Stimulated activated CD4-positive, alpha-beta T cell treated with anti-CD3 and anti-CD28 coated beads, Interleukin-1b, Interleukin-23, amount 100 ng/mL, for 4 hours (primary cell): ENCODE results near the gene ASB16.
"Not testable (repeated sequence)": the region's sequence is repeated elsewhere in the genome, so short reads cannot be mapped to it uniquely, and the experiment has no call there.

Experiments used
- DNase-seq, 2 donors: peaks; one replicate each; pipeline ENCODE4 v3.0.0-alpha.2; 2020; ENCODE audit warnings: low read depth in 2 of 2

Gene ASB16

DNA sequence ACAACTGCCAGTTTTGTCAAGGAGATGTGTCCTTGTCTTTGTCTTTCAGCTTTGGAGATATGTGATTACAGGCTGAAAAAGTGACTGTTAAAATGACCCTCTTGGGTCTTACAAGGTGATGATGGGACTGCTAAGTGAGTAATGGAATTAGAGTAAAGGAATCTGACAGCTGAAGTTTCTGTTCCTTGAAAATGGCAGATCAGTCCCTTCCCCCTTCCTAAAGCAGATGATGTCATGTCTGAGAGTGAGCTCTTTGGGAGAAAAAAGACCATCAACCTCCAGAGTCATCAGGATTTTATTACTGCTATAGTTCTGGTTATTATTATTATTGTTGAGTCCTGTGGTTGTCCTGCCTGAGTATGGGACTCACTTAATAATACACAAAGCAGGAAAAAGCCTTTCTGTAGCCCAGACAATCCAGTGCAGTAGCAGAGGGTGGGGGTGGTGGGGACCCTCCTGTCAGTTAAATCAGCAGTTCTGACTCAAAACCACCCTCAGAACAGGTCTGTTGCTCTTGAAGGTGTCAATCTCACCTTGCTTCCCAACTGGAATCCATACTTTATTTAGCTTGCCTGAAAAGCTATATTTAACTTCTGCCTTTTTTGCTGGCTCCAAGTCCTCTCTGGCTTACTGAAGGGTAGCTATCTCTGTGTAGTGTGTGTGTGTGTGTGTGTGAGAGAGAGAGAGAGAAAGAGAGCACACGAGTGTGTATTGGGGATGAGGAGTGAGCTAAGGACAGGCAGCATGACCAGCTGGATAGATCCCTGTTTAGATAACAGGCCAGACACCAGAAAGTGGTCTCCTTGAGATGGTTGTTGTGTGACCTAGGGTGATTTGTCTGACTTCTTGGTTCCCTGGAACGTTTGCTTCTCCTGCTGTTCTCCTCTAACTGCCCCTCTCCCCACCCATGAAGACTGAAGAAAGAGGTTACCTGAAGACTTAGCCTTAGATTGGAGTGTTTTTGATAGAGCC, 23.8 kb upstream of the ASB16 start:
- no peak for DNase-seq

DNA sequence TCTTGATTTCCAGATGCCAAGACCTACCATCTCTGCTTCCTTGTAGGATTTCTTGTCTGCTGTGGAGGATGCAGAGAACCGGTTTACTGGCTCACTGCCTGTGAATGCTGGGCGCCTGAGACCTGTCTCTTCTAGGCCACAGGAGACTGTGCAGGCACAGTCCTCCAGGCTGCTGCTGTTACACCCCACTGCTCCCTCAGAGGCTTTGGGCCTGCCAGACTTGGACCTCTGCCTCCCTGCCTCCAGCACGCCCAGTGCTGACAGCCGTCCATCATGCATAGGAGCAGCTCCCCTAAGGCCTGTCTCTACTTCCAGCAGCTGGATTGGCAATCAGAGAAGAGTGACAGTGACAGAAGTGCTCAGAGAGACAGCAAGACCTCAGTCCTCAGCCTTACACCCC, 22.7 kb upstream of the ASB16 start:
- DNase-seq, result no peak

DNA sequence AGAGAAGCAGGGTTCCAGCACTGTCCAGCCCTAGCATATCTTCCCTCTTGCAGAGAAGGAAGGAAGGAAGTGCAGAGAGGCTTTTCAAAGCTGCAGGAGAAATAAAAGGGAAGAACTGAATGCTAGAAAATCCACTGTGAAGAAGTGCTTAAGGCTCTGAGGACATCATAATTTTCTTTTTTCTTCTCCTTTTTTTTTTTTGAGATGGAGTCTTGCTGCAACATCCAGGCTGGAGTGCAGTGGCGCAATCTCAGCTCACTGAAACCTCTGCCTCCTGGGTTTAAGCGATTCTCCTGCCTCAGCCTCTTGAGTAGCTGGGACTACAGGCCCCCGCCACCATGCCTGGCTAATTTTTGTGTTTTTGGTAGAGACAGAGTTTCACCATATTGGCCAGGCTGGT, 21.4 kb upstream of the ASB16 start:
- not testable (repeated sequence) for DNase-seq

DNA sequence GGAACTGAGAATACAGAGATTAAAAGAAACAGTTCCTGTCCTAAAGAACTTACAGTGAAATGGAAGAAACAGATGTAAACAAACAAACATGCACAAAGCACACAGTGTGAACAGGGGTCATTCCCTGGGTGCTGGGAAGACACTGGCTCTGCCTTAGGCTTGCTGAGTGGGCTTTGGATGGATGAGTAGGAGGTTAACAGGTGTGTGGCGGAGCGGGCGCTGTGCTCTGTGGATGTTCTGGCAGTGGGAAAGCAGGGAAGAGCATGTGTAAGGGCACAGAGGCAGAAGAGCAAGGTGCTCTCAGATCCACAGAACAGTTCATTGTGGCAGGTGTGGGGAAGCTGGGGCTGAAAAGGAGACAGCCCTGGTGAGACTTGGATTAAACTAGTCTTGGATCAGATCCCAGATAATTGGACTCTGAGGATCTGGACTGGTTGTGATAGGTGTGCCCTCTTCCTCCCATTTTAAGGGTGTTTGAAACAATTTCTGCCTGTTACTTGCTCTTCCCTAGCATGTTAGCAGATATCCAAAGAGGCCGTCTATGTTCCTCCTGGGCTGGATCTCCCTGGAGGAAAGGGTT, 20.7 kb upstream of the ASB16 start:
- no peak for DNase-seq

DNA sequence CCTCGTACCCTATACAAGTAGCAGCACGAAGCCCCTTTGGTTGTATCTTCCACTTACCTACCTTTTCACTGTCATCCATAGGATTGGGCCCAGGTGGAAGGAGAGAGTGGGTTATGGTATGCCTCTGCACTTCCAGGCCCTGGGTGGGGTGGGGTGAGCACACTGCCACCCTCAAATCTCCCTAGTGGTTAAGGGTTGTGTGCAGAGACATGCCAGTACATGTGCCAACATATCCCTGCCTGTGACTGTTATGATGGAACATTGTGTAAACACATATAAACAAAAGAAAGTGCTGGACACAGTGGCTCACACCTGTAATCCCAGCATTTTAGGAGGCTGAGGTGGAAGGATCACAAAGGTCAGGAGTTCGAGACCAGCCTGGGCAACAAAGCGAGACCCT, 17.6 kb upstream of the ASB16 start:
- DNase-seq, result no peak

DNA sequence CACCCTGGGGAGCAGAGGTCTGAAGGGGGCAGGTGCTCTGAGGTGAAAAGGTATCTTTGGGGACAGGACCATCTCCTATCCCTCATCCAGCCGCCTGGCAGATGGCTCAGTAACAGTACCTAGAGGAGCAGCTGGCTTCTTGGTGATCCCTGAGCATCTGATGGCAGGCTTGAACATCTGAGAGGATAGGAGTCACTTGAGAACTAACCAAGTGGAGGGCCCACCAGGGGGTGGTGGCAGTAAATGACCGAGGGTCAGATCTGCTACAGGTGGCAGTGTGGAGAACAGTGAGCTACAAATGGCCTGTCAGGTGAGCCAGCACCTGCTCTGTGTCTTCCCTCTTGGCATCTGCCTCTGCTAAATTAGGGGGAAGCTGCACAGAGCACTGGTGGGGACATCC, 15.0 kb upstream of the ASB16 start:
- DNase-seq, result no peak

DNA sequence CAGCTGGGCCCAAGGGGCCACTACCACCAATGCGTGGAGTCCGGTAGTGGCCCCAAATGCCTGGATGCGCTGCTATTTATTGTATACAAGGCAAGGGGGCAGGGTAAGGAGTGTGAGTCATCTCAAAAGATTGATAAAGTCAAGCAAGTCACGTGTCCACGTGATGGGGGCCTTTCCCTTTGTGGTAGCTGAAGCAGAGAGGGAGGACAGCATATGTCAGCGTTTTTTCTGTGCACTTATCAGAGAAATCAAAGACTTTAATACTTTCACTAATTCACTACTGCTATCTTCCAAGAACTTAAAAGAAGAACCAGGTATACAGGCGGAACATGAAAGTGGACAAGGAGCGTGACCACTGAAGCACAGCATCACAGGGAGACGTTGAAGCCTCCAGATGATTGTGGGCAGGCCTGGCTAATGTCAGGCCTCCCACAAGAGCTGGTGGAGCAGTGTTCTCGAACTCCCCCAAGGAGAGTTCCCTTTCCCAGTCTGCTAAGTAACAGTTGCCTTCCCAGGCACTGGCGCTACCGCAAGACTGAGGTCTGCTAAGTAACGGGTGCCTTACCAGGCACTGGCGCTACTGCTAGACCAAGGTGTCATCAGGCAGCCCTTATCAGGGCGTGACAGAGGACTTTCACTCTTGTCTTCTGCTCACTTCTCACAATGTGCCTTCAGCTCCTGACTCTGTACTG, 10.8 kb upstream of the ASB16 start:
- DNase-seq, result no peak

DNA sequence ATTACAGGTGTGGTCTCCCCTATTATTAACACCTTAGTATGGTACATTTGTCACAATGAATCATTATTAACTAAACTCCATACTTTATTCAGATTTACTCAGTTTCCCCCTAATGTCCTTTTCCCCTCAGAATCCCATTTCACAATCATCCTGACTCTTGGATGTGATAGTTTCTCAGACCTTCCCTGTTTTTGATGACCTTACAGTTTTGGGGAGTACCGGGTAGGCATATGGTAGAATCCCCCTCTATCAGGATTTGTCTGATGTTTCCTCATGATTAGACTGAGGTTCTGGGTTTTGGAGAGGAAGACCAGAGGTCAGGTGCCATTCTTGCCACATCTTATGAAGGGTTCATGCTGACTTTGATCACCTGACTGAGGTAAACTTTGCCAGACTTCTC, 6.0 kb upstream of the ASB16 start:
- no peak for DNase-seq

DNA sequence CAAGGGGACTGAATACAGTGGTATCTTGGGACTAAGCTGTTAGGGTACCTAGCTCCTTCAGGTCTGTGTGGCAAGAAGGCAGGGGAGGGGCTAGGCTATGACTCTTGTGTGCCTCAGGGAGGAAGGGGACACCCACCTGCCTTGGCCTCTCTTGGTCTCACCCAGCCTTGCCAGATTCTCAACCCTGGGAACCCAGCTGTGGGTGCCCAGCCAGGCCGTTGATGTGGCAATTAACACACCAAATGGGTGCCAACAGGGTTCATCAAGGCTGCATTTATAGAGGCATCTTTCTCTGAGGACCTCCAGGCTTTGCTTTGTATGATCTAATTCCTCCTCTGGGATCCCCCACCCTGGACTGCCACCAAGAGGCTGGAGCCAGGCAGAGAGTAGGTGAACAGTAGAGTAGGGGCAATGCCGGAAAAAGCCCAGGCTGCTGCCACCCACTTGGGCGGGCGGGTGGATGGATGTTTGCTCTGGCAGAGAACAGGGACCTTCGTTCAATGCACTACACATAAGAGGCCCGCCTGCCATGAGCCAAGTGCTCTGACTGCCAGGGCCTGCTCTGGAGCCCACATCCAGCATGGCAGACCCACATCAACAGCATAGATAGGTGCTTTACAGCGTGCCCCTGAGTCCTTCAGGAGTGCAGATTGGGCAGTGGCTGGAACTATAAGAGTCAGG, 3.2 kb upstream of the ASB16 start:
- DNase-seq, result no peak

DNA sequence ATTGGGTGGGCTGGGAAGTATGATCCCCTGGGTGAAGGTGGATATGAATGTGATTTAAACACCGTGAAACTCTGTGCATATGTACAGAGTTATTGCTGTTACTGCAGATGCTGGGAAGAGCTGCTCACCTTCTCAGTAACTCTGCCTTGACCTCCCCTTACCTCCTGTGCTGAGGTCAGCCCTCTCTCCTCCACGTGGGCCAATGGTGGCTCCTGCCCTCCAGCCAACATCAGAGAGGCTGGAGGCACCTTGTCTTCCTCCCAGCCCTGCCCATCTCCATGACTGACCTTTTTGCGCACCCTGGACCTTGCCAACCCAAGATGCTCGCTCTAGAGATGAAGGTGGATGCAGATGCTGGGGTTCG, 387 bp upstream of the ASB16 start:
- DNase-seq, result no peak

DNA sequence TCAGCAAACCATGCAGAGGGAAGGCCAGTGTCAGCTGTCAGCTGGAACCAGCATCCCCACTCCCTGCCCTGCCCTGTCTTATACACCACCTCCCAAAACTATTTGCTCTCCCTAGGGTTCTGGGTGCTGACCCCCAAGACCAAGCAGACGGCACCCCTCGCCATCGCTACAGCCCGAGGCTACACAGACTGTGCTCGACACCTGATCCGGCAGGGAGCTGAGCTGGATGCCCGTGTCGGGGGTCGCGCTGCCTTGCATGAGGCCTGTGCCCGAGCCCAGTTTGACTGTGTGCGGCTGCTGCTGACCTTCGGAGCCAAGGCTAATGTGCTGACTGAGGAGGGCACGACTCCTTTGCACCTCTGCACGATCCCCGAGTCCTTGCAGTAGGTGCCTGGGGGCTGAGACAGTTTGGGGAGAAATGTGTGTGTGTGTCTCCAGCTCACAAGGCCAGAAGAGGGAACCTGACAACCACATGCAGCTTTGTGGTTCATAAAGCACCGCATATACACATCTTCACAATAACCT, 1.5 kb downstream of the ASB16 start:
- DNase-seq, result no peak

DNA sequence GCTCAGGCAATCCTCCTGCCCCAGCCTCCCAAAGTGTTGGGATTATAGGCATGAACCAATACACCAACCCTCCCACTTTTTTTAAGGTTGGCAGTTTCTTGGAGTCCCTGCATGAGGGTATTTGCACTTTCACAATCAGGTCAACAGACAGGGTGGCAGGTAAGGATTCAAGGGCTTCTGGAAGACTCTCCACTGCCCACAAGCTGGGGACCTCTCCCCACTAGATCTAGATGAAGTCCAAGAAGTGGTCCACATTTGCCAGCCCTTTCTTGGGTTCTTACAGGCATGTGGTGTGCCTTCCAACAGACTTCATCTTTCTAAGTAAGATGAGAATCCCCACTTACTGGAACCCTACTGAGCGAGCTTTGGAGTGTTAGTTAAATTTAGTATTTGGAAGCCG, 3.9 kb downstream of the ASB16 start:
- no peak for DNase-seq

DNA sequence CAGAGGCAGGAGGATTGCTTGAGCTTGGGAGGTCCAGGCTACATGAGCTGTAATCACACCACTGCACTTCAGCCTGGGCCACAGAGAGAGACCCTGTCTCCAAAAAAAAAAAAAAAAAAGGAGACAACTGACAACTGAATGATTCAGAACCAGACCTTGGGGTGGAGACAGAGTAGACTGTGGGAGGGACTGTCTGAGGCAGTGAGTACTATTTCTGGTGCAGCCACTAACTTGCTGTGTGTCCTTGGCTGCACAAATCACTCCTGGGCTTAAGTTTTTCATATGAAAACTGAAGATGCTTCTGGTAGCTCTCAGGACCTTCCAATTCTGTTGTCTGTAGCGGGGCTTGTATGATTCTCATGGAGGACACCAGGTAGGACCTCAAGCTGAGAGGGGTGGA, 5.8 kb downstream of the ASB16 start:
- no peak for DNase-seq

DNA sequence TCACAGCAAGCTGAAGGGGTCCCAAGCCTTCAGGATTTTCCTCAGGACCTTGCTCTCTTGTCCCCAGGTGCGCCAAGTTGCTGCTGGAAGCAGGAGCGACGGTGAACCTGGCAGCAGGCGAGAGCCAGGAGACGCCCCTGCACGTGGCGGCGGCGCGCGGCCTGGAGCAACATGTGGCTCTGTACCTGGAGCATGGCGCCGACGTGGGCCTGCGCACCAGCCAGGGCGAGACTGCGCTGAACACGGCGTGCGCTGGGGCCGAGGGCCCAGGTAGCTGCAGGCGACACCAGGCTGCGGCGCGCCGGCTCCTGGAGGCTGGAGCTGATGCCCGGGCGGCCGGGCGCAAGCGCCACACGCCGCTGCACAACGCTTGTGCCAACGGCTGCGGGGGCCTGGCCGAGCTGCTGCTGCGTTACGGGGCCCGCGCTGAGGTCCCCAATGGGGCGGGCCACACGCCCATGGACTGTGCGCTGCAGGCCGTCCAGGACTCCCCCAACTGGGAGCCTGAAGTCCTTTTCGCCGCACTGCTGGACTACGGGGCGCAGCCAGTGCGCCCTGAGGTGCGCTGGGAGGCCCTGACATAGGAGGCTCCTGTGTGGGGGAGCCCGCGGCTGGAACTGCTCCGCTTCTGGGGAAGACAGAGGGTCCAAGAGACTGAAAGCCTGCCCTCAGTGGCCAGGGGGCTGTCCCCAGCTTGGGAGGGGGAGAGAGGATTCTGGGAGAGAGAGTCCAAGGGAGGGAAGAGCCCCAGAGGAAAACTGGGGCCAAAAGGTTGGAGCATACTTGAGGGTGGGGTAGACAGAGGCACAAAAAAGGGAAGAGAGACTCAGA, 6.4 kb downstream of the ASB16 start:
- DNase-seq, result no peak

DNA sequence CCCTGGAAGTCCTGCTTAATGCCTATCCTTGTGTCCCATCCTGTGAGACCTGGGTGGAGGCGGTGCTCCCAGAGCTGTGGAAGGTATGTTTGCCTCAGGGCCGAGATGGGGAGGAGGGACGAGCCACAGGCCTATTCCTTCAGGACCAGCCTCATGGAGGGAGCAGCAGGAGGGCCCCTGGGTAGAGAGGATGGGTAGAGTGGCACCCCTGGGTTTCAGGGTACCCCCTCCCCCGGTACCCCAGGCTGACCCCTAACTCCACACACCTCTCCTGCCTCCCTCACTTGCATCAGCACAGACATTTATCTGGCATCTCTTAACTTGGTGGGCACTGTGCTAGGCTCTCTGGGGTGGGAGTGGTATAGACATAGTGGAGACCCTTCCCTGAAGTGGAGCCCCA, 7.1 kb downstream of the ASB16 start:
- no peak for DNase-seq

DNA sequence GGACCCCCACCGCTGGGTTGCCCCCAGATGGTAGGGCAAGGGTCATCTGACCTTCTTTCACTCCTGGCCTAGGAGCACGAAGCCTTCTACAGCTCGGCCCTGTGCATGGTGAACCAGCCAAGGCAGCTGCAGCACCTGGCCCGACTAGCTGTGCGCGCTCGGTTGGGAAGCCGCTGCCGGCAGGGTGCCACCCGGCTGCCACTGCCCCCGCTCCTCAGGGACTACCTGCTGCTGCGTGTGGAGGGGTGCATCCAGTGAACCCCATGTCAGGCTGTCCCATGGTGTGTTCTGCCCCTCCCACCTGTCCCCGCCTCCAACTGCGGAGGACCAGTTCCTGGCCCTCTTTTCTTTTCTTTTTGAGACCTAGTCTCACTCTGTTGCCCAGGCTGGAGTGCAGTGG, 7.6 kb downstream of the ASB16 start:
- DNase-seq, result no peak

DNA sequence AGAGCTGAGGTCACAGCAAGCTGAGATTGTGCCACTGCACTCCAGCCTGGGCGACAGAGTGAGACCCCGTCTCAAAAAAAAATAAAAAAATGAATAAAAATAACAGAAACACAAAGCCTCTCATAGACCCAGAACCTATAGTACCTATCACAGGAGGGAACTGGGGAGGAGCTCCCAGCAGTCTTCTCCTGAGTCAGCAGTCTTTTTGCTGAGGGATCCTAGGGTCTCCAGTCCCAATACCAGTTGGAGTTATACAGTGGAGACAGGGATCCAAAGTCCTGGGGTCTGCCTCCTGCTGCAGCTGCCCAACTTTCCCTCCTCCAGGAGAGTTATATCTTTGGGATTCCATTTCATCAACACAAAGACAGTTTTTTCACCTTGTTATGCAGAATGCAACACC, 12.5 kb downstream of the ASB16 start:
- no peak for DNase-seq

DNA sequence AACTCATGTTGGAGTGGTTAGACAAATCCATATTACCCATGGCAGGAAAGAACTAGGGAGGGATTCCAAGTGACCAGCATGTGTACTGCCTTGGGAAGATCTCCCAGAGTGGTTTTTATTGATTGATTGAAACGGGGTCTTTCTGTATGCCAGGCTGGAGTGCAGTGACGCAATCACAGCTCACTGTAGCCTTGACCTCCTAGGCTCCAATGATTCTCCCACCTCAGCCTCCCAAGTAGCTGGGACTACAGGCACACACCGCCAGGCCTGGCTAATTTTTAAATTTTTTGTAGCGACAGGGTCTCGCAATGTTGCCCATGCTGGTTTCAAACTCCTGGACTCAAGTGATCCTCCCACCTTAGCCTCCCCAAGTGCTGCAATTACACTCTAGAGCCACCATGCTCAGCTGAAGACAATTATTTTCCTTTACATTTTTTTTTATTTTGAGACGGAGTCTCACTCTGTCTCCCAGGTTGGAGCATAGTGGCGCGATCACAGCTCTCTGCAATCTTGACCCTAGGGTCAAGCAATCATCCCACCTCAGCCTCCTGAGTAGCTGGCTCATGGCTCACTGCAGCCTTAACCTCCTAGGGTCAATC, 13.8 kb downstream of the ASB16 start:
- DNase-seq, result no peak

DNA sequence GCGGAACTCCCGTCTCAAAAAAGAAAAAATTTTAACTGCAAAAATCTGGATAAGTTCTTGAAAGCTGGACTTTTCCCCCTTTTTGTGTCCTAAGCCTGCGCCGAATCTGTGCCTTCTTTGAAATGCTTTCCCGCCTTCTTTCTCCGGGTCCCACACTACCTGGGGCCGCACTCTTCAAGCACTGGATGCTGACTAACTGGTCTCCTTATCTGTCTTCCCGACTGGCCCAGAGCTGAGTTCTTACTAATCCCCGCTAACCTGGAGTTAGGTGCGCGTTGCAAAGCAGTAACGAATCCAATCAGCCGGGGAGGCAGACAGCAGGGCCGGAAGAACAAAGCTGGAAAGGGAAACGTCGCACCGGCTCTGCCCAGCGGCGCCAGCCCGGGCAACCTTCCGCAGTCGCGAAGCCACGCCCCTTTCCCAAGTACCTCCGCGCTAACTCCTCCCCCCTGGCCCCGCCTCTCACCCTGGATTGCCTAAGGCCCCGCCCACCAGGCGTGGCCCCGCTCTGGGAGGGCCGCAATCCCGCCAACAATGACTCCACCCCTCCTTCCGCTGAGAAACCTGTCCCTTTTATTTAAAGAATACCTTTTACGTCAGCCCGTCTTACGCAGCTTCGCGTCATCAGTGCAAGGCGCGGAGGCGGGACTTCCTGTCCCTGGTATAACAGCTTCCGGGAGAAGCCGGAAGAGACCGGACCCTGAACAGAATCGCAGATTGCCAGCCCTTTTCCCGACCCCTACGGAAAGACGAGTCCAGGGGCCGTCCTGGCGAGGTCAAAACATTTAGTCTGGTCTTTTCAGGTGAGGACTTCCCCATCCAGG, 16.0 kb downstream of the ASB16 start, which contains the start of gene TMUB2:
TMUB2 (plus strand) TSS at position 666 of the 824 bp plus-strand sequence. CDS start 737 bp downstream, outside the sequence.
- peak; percentile 99 to 100 for DNase-seq
